IMR-90 (cell line): Measurements from ENCODE around the gene SPATA13. TPM values are rescaled to one million over a fixed set of nuclear protein-coding genes. Genes with fewer than 3 reads are reported as not detected.

ENCODE experiments used
- ATAC-seq: fragments of 200-7000 bp; cut with Tn5 transposase; 2 replicates; pipeline ENCODE4 v1.9.1; 2020; ENCODE audit warnings: low read depth, mild to moderate bottlenecking, moderate library complexity
- BruUV-seq: library from RNA; stranded (reverse); fragments of 400-500 nt; replicated peaks from 2 replicates; lab custom pipeline; 2021; lab: Mats Ljungman, UMichigan
- CTCF ChIA-PET: fragments of 300-600 bp; formaldehyde crosslinking; extraction: SDS; loops from one replicate; lab custom pipeline; 2021; ENCODE audit warnings: antibody characterized with exemption; lab: Yijun Ruan, JAX
- POLR2A ChIA-PET: fragments of 300-600 bp; sonication (Branson Sonifier 250); formaldehyde crosslinking; loops from one replicate; lab custom pipeline; 2022; ENCODE audit warnings: antibody characterized with exemption; ENCODE audit not compliant: unreplicated experiment; lab: Charles Lee
- DNase-seq: peaks from one replicate; pipeline ENCODE4 v3.0.0; 2013
- H2AFZ ChIP-seq: replicated peaks from 2 replicates; pipeline ENCODE3; 2013; ENCODE audit warnings: low read length, mild to moderate bottlenecking; ENCODE audit not compliant: poor library complexity
- H2AK5ac ChIP-seq: 2 replicates; pipeline ENCODE4 v1.6.1; 2013; ENCODE audit warnings: low read depth, low read length, inconsistent platforms
- H2AK9ac ChIP-seq: replicated peaks from 2 replicates; pipeline ENCODE3; 2013; ENCODE audit warnings: mild to moderate bottlenecking, low read depth, low read length, moderate library complexity; ENCODE audit not compliant: poor library complexity
- H2BK120ac ChIP-seq: 2 replicates; pipeline ENCODE4 v1.6.1; 2013; ENCODE audit warnings: low read depth, low read length, inconsistent platforms
- H2BK15ac ChIP-seq: 3 replicates; pipeline ENCODE4 v1.6.1; 2013; ENCODE audit warnings: low read depth, low read length, inconsistent platforms
- H2BK20ac ChIP-seq: 2 replicates; pipeline ENCODE4 v1.6.1; 2013; ENCODE audit warnings: low read depth, mild to moderate bottlenecking, inconsistent platforms, low read length, moderate library complexity
- H2BK5ac ChIP-seq: 2 replicates; pipeline ENCODE4 v1.6.1; 2013; ENCODE audit warnings: mild to moderate bottlenecking, low read depth, low read length, inconsistent platforms; ENCODE audit not compliant: poor library complexity, severe bottlenecking
- H3K14ac ChIP-seq: replicated peaks from 2 replicates; pipeline ENCODE4 v1.6.1; 2013; ENCODE audit warnings: low read depth, low read length, inconsistent platforms
- H3K18ac ChIP-seq: 2 replicates; pipeline ENCODE4 v1.6.1; 2013; ENCODE audit warnings: low read depth, low read length, control low read depth
- H3K23ac ChIP-seq: 2 replicates; pipeline ENCODE4 v1.6.1; 2013; ENCODE audit warnings: low read depth, low read length, inconsistent platforms
- H3K27ac ChIP-seq: 2 replicates; pipeline ENCODE4 v1.5.1; 2013; ENCODE audit warnings: mild to moderate bottlenecking, control low read depth, low read length; ENCODE audit not compliant: insufficient read depth
- H3K27me3 ChIP-seq: 2 replicates; pipeline ENCODE4 v1.6.1; 2013; ENCODE audit warnings: low read length; ENCODE audit not compliant: control insufficient read depth, insufficient read depth
- H3K36me3 ChIP-seq: 2 replicates; pipeline ENCODE4 v1.6.1; 2013; ENCODE audit warnings: low read length, mixed read lengths; ENCODE audit not compliant: control insufficient read depth, insufficient read depth
- H3K4ac ChIP-seq: 2 replicates; pipeline ENCODE4 v1.6.1; 2013; ENCODE audit warnings: low read depth, low read length, inconsistent platforms
- H3K4me1 ChIP-seq: 2 replicates; pipeline ENCODE4 v1.6.1; 2013; ENCODE audit warnings: low read length, mixed read lengths; ENCODE audit not compliant: control insufficient read depth, insufficient read depth
- H3K4me2 ChIP-seq: 2 replicates; pipeline ENCODE4 v1.6.1; 2013; ENCODE audit warnings: low read depth, mild to moderate bottlenecking, control low read depth, low read length, moderate library complexity
- H3K4me3 ChIP-seq: 2 replicates; pipeline ENCODE4 v1.5.1; 2013; ENCODE audit warnings: low read depth, mild to moderate bottlenecking, control low read depth, low read length, moderate library complexity; ENCODE audit not compliant: insufficient read depth
- H3K56ac ChIP-seq: 2 replicates; pipeline ENCODE4 v1.6.1; 2013; ENCODE audit warnings: low read length, inconsistent platforms; ENCODE audit not compliant: insufficient read depth; ENCODE audit errors: extremely low read depth
- H3K79me1 ChIP-seq, 2 experiments: 2 replicates each; pipeline ENCODE4 v1.6.1; 2013; ENCODE audit warnings: low read length in 2 of 2, inconsistent platforms in 1 of 2, low read depth in 1 of 2
- H3K9ac ChIP-seq: 2 replicates; pipeline ENCODE4 v1.6.1; 2013; ENCODE audit warnings: low read depth, low read length, control low read depth
- H3K9me1 ChIP-seq: 2 replicates; pipeline ENCODE4 v1.6.1; 2013; ENCODE audit warnings: low read length, inconsistent platforms; ENCODE audit not compliant: insufficient read depth
- H3K9me3 ChIP-seq: 2 replicates; pipeline ENCODE4 v1.6.1; 2013; ENCODE audit warnings: low read length; ENCODE audit not compliant: control insufficient read depth, insufficient read depth
- H4K20me1 ChIP-seq: 2 replicates; pipeline ENCODE4 v1.6.1; 2013; ENCODE audit warnings: low read length, inconsistent platforms; ENCODE audit not compliant: insufficient read depth
- H4K5ac ChIP-seq: 2 replicates; pipeline ENCODE4 v1.6.1; 2013; ENCODE audit warnings: mild to moderate bottlenecking, low read depth, low read length, control low read depth
- H4K8ac ChIP-seq, 2 experiments: 2 replicates each; pipeline ENCODE4 v1.6.1; 2013; ENCODE audit warnings: low read depth in 2 of 2, low read length in 2 of 2, control low read depth in 1 of 2, inconsistent platforms in 1 of 2
- H4K91ac ChIP-seq: 2 replicates; pipeline ENCODE4 v1.6.1; 2013; ENCODE audit warnings: low read depth, low read length, inconsistent platforms; ENCODE audit not compliant: insufficient read depth
- BHLHE40 ChIP-seq: fragments of 150-350 bp; IDR thresholded peaks from 2 replicates; pipeline ENCODE4 v1.6.1; 2016; ENCODE audit warnings: mild to moderate bottlenecking, low read depth, low read length
- CEBPB ChIP-seq: IDR thresholded peaks from 2 replicates; pipeline ENCODE4 v1.6.1; 2012; ENCODE audit warnings: low read depth, low read length, improper control_type of control experiment
- CHD1 ChIP-seq: IDR thresholded peaks from 2 replicates; pipeline ENCODE4 v1.6.1; 2012; ENCODE audit warnings: low read depth, low read length, improper control_type of control experiment
- CTCF ChIP-seq: conservative IDR thresholded peaks from 2 replicates; pipeline ENCODE4 v1.5.1; 2012; ENCODE audit warnings: mild to moderate bottlenecking, low read depth, low read length, improper control_type of control experiment
- ELK1 ChIP-seq: fragments of 150-350 bp; IDR thresholded peaks from 2 replicates; pipeline ENCODE4 v1.6.1; 2016; ENCODE audit warnings: low read depth, mild to moderate bottlenecking, low read length, moderate library complexity, borderline replicate concordance
- FOS ChIP-seq: fragments of 150-350 bp; IDR thresholded peaks from 2 replicates; pipeline ENCODE4 v1.6.1; 2016; ENCODE audit warnings: low read depth, low read length
- MAZ ChIP-seq: IDR thresholded peaks from 2 replicates; pipeline ENCODE4 v1.6.1; 2012; ENCODE audit warnings: low read depth, mild to moderate bottlenecking, low read length, improper control_type of control experiment, moderate library complexity, borderline replicate concordance
- MXI1 ChIP-seq: IDR thresholded peaks from 2 replicates; pipeline ENCODE4 v1.6.1; 2012; ENCODE audit warnings: low read depth, mild to moderate bottlenecking, low read length, moderate library complexity, borderline replicate concordance
- NFE2L2 ChIP-seq: fragments of 150-350 bp; IDR thresholded peaks from 2 replicates; pipeline ENCODE4 v1.6.1; 2016; ENCODE audit warnings: low read depth, mild to moderate bottlenecking, low read length
- RFX5 ChIP-seq: IDR thresholded peaks from 2 replicates; pipeline ENCODE4 v1.8.0; 2012; ENCODE audit warnings: low read depth, mild to moderate bottlenecking, low read length, moderate library complexity
- SMC3 ChIP-seq: fragments of 150-350 bp; IDR thresholded peaks from 2 replicates; pipeline ENCODE4 v1.6.1; 2016; ENCODE audit warnings: low read depth, mild to moderate bottlenecking, antibody characterized with exemption, low read length, moderate library complexity
- USF2 ChIP-seq: fragments of 150-350 bp; IDR thresholded peaks from 2 replicates; pipeline ENCODE4 v1.6.1; 2017; ENCODE audit warnings: mild to moderate bottlenecking, antibody characterized with exemption, low read length, low read depth
- WGBS, 2 experiments: methylation state at CpG; one replicate each; pipeline versions ENCODE4 v1.1.5 to v1.1.7; 2013; ENCODE audit warnings: missing lambda C conversion rate in 2 of 2; ENCODE audit not compliant: insufficient read length in 1 of 2; ENCODE audit errors: extremely low coverage in 2 of 2; 5-methylcytosine and 5-hydroxymethylcytosine counted together
- dilution Hi-C: fragments of 300-500 bp; cut with HindIII; formaldehyde crosslinking; loops from one replicate; pipeline ENCODE4 v1.14.3; 2018; ENCODE audit warnings: low sequenced_read_pairs; ENCODE audit not compliant: unreplicated experiment
- in situ Hi-C: fragments of 300-500 bp; cut with MboI; formaldehyde crosslinking; loops from 3 replicates; pipeline ENCODE4 v1.14.3; 2019; ENCODE audit warnings: low sequenced_read_pairs, inconsistent platforms, mixed read lengths
- intact Hi-C: fragments of 100-400 bp; cut with micrococcal nuclease; formaldehyde crosslinking; loops from 2 replicates; pipeline ENCODE4 v1.10.0; 2022
- polyA plus RNA-seq, 3 experiments: library from polyadenylated mRNA; depleted of rRNA; stranded (reverse); fragments of >200 nt; gene quantifications; 2 replicates each; pipeline ENCODE4 v1.2.3, GENCODE V29; 2012; ENCODE audit warnings: low replicate concordance in 1 of 3
- total RNA-seq: library from RNA; depleted of rRNA; stranded (reverse); fragments of >200 nt; gene quantifications from 2 replicates; pipeline ENCODE4 v1.2.3, GENCODE V29; 2012

The SPATA13 gene
- total and polyA plus RNA-seq, 2 of the 4 experiments (the other 2 are of a cell fraction): 10.5 to 12.5 TPM

GRCh38 chr13:24252136-24252535, 91.6 kb downstream of the SPATA13 start:
- in situ Hi-C loops: no loop called here
- BruUV-seq: no TSS peak
- dilution Hi-C loops: no loop called here

More at GRCh38 chr13:24252136-24252535, 91.6 kb downstream of the SPATA13 start:
- Histone ChIP-seq H4K20me1 (peaks cover 6% of the 10 kb centered on the region), H2BK15ac (no peak overlapping the region), H4K5ac (no peak overlapping the region), H3K27ac (no peak overlapping the region), H2AFZ (no peak overlapping the region), H2AK9ac (no peak overlapping the region), H3K9ac (no peak overlapping the region), H4K8ac (no peak overlapping the region), H3K23ac (no peak overlapping the region), H3K9me3 (no peaks in the 10 kb centered on the region), H3K4me1 (no peaks in the 10 kb centered on the region), H2BK20ac (no peak overlapping the region), H3K79me1 (peaks cover 9 to 38% of the 10 kb centered on the region in 2 experiments; a peak in 3 of 4 replicates), H3K14ac (no peak overlapping the region), H3K56ac (no peak overlapping the region), H3K18ac (no peak overlapping the region), H3K4me3 (no peak overlapping the region), H4K91ac (no peak overlapping the region), H2BK120ac (no peak overlapping the region), H3K9me1 (peaks cover 20% of the 10 kb centered on the region), H3K4ac (no peak overlapping the region), H2AK5ac (no peak overlapping the region), H3K36me3 (peaks cover 23% of the 10 kb centered on the region), H2BK5ac (no peak overlapping the region), H3K27me3 (no peaks in the 10 kb centered on the region), H3K4me2 (no peak overlapping the region)
- no peak for ATAC-seq
- ChIA-PET CTCF (no interaction called here), POLR2A (no interaction called here)
- intact Hi-C loops: no loop called here
- TF ChIP-seq NFE2L2 (no peak), MAZ (no peak), BHLHE40 (no peak), USF2 (no peak), ELK1 (no peak), FOS (no peak), RFX5 (no peak), CTCF (no peak), CEBPB (no peak), MXI1 (no peak), SMC3 (no peak), CHD1 (no peak)
- no peak for DNase-seq
- 90% methylated on average over 4 of the region's 6 CpGs; no CpG with 5 or more reads in 1 of the 2 experiments for WGBS, 2 experiments
